ENCODE measurements around the gene EFNA5.

DNA sequence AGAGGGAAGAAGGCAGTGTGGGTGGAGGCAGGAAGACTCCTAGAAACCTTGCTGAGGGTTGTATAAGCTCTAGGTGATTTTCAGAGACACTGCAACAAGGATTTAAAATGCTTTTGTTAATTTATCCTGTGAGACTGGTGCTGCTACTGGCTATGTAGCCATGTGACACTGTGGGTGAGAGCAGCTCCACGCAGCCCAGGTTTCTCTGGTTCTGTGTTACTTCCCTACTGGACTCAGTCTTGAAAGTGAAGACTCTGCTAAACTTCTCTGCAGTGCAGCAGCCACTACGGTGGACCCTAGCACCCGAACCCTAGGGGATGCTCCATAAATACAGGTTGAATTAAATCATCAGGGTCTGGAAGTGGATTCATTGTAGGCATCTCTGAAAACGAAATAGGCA lies 25.8 kb upstream of the EFNA5 start:
- TF ChIP-seq POLR2A (IDR thresholded peaks at IDR 0.05) = no peak
- TF ChIP-seq, protein P1, sequence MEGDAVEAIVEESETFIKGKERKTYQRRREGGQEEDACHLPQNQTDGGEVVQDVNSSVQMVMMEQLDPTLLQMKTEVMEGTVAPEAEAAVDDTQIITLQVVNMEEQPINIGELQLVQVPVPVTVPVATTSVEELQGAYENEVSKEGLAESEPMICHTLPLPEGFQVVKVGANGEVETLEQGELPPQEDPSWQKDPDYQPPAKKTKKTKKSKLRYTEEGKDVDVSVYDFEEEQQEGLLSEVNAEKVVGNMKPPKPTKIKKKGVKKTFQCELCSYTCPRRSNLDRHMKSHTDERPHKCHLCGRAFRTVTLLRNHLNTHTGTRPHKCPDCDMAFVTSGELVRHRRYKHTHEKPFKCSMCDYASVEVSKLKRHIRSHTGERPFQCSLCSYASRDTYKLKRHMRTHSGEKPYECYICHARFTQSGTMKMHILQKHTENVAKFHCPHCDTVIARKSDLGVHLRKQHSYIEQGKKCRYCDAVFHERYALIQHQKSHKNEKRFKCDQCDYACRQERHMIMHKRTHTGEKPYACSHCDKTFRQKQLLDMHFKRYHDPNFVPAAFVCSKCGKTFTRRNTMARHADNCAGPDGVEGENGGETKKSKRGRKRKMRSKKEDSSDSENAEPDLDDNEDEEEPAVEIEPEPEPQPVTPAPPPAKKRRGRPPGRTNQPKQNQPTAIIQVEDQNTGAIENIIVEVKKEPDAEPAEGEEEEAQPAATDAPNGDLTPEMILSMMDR (IDR thresholded peaks at IDR 0.05) = no peak

Data from uterus (tissue), 2 donors.